GOT3 (cell line): ENCODE data around the gene APCDD1.

Source experiments
- DNase-seq: peaks from one replicate; lab custom pipeline; 2025; ENCODE audit warnings: mixed read lengths; lab: John Stamatoyannopoulos, UW

APCDD1 gene

DNA sequence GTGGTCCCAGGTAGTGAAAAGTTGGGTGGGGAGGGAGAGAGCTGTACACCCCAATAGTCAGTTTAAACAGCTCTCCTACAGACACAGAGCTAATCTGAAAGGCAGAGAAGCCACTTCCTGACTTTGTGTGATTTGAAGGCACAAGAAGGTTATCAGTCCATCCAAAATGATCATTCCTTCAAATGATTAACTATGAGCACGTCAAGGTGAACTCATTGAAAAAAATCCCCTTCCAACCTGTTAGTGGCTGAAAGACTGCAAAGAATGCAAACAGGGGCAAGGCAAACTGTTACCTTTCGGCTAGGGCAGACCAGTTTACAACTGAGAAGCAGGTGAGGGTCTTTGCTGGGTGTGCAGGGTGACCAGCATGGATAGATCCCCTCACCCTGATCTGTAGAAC, 22.8 kb upstream of the APCDD1 start:
- DNase-seq, result no peak

DNA sequence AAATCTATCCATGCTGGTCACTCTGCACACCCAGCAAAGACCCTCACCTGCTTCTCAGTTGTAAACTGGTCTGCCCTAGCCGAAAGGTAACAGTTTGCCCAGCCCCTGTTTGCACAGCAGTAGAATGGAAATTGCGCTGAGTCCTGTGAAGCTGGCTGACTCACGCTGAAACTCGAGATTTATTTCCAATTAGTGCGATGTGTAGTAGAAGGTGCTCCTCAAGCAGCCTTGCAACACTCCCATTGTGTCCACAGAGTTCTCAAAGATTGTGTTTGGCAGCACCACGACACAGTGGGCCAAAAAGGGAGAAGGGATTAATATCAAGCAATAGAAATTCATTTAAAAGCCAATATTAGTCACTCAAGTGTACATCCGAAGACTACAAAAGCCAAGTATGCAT, 21.7 kb upstream of the APCDD1 start:
- DNase-seq, result no peak

DNA sequence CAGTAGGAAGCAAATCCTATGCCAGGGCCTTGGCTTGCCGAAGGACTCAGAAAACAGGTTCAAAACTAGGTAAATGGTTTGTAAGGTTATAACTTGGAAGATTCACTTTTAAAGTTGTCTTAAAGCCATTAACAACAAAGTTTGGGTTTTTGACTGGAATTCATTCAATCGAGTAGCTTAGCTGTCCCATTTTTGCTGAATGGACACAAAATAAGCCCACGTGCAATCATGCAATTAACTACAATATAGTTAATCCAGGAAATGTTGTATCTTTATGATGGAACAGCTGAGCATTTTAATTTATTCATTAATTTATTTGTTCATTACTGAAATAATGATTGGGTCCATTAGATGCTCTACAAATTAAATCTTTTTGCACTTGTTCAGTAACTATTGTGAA, 18.3 kb upstream of the APCDD1 start:
- DNase-seq, result no peak

DNA sequence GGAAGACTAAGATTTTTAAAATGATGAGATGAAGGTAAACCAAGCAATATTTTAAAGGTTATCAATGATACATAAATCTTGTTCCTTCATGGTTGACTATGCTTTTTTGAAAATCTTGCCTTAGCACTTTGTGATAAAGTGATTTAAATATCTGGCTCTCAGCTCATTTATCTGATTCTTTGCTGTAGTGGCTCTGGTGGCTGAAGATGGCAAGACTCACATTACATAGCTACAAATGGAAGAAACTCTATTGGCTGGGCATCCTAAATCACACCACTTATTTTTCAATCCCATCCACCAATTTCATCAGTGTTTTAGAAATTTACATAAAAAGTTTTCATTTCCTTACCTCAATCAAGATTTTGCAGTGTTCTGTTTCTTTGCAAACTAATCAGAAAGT, 16.6 kb upstream of the APCDD1 start:
- DNase-seq, result no peak

DNA sequence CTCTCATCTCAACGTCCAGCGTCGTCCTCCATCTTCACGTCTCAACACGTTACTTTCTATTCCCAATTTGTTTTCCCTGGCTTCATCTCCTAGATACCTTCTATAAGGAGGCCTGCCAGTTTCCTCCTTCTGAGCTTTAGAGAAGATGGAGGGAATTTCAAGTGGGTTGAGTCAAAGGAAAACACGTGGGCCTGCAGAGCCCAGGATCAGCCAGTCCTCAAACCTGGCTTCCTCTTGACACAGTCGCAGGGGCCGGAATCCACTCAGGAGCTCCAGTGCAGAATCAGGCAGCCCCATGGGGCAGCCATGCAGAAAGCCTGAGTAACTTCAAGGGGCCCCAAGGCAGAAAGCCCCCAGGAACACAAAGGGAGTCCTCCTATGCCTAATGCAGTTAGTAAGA, 14.5 kb upstream of the APCDD1 start:
- DNase-seq, result no peak

DNA sequence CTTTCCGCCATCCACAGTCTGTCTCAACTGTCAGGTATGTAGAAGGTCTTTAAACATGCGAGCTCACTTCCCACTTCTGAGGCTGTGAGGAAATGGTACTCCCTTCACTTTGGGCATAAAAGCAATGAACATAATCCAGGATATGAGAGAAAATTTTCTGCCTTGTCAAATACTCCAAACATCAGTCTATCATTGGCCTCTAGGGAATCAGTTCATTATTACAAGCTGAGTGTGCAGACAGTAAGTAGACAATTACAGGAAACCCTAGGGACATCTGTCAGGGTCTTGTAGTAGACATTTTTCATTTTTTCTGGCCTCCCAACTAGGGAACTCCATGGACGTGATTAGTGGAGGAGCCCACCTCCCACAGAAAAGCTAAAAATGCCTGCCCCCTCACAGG, 13.6 kb upstream of the APCDD1 start:
- DNase-seq, result no peak

DNA sequence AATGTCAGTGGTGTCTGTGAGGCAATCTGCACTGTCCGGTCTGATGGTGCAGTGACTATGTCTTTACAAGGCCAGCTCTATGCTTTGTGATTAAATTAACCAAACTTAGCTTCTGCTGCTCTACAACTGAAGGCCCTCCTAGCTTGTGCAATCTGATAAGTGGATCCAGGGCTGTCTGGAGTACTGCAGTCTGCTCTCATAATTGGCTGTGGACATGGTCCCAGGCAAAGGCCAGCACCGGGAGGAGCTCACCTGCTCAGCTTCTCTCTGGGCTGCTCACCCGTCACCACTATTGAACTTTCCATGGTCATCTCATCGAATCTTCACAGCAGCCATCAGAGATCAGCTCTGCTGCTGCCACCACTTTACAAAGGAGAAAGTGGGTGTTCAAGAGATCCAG, 13.0 kb upstream of the APCDD1 start:
- DNase-seq, result no peak

DNA sequence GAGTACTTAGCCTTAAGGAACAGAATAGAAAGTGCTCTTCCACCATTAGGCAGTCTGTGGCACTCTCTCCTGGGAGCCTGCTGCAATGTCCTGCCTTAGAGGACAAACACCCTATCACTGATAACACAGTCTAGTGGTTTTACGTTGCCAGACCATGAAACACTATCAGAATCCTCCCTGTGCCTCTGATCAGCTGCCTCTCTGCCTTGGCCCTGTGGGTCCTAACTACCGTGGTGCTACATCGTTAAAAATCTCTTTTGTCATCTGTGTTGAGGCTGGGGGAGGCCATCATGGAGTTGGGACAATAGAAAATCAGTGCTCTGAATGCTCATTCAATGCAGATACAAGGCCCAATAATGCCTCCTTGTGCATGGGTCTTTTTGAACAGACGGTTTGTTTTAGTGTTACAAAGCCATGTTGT, 11.9 kb upstream of the APCDD1 start:
- DNase-seq, result no peak

DNA sequence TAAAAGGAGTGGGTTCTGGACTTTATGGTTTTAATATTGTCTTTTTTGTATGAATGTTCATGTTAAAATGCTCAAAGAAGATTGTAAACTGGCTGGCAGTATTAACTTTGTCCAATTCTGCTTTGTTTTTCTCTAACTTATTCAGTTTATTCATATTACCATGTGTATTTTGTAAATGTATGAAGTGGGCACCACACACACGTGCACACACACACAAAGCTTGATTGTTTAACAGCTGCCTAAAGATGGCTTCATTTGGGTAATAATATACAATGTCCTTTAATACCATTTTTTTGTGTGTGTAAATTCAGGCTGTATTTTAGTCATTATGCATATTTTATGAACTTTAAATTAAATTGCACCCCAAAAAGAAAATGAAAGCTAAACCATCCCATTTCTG, 11.4 kb upstream of the APCDD1 start:
- no peak for DNase-seq

DNA sequence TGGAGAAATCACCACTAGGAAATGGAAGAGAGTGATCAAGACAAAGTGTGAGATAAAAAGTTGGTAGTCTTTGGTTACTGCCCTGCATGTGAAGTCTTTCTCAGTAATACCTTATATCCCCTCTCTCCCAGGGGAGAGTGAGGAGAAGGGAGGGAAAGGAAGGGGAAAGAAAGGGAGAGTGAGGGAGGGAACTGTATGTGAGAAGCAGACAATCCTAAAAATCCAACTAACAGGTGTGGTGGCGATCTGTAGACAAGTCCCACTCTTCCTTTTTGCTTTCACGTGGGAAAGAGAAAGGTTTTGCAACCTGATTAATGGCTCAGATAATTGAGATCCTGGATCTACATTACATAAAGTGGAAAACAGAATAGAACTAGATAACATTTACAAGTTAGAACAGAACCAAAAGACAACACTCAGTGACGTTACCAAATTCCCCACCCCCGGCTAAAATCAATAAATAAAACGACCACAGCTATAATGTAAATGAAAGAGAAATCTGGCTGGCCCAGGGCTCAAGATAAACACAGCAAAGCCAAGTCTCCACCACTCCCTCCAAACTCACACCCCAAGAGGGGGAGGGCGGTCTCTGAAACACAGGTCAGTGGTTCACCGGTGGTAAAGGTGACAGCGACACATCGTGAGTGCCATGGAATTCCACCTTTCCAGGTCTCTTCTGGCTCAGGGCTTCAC, 10.0 kb upstream of the APCDD1 start:
- DNase-seq, result no peak

DNA sequence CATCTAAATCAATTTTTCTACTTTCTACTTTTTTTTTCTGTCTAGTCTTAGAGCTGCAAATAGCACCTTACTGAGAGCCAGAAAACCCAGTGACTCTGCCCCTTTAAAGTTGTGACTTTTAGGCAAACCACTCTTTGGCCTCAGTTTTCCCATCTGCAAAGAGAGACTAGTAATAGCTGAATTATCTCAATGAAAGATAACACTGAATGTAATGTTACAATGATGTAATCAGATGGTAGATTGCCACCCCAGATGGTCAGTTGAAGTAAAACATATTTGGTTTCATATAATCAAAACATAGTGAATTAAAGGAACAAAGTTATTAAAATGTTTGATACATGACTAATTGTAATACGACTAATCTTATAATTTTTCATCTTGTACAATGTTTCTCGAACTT, 5.0 kb upstream of the APCDD1 start:
- no peak for DNase-seq

DNA sequence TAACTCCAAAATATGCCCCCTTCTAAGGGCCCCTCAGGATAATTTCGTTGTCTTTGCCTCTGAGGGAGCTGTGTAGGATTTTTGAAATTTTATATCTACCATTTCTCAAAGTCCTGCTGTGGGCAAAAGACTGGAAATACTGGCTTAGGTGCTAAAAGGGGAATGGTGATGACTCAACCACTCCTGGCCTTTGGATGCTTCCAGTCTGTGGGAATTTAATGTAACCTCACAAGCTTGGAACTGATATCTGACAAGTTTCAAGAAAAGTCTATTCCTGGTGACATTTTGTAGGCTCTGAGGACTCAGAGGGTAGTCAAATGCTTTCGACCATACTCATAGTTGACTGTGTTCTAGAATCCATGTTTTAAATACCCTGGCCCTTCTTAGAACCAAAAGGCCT, 3.4 kb upstream of the APCDD1 start:
- DNase-seq, result no peak

DNA sequence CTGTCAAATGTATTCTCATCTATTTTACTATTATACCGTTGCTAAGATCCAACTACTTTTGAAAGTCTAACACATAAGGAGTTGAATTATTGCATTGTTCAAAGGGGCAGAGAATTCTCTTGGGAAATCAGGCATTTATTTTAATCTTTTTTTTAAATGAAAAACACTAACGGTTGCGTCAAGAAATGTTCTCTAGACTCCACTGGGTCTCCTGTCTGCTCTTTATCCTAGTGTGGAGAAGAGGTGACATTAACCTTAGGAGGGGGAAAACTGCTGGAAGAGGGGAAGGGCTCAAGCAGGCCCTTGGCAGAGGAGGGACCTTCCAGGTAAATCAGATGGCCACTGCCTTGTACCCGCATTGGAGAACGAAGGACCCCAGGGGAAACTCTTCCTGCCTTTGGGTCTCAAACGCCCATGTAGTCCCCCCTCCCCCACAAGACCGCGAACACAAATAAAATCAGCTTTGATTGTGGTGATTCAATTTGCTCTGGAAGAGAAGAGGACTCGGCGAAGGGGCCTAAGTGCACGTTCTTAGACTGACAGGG, 1.1 kb upstream of the APCDD1 start:
- DNase-seq, result no peak

DNA sequence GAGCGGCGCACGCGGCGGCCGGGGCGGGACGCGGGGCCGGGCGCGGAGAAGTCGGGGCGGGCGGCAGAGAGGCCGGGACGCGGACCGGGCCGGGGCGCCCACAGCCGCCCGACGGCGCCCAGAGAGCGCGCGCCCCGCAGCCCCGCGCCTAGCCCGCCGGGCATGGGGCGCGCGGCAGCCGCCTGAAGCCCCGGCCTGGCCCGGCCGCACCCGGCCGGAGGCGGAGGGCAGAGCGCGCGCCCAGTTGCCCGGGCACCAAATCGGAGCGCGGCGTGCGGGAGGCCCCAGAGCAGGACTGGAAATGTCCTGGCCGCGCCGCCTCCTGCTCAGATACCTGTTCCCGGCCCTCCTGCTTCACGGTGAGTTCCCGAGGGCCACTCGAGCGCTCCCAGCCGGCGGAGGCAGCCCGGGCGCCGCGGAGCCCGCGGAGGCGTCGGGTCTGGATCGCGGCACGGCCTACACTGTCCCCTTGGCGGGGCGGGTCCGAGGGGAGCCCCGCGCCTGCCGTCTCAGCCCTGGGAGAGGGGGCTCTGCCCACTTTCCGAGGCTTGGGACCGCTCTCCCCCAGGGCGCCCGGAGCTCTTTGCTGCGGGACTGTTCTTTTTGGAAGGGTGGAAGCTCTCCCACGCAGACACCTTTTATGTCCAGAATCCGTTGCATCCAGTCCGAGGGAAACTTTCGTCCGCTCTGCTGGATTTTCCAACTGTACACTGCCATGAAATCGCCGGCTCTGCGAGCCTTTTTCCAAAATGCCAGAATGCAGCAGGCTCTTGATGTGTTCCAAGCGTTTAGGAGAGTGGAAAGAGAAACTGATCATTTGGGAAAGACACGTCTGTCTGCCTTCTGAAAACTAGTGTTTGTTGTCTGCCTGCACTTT, 484 bp downstream of the APCDD1 start:
- no peak for DNase-seq

DNA sequence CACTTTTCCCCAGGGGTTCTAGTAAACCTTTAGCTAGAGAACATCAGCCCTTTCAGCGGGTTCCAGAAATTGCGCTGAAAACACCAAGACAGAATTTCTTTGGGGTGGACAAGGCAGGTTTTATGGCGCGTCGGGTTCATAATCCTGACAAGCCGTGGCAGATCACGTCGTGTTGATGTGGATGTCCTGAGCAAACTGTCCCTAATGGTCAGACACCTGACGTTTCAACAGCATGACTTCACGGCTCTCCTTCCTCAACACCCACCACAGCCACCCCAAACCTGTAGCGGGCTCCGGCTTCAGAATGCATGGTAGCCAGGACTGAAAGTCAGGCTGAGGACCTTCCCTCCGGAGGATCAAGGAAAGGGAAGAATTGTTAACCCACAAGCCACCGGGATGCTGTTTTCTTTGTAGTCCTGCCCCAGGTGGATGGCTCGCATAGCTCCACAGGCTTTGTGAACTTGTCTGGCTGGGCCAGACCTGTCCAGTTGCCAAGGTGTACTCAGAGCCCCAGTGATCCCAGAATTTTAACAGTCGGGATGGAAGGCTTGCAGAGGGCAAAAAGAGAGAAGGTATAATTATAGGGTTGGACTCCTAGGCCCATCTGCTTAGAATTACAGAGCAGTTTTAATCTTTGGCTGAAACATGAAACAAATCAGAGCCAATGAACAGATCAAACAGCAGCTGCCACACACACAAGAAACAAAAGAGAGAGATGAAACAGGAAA, 1.5 kb downstream of the APCDD1 start:
- no peak for DNase-seq

DNA sequence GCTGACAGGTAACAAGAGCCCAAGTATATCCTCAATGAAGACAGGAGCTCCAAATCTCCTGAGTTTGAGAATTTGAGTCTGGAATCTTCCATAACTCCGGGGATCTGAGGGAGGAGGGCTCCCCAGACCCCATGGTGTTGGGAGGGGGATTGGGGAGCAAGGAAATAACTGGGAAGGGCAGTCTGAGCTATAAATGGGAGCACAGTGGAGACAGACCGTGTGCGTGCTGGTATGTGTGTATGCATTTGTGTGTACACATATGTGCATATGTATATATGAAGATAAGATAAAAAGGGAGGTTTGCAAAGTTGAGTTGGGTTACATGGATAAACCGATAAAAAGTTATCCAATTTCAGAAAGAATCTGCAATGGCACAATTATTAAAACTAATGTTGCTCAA, 2.3 kb downstream of the APCDD1 start:
- no peak for DNase-seq

DNA sequence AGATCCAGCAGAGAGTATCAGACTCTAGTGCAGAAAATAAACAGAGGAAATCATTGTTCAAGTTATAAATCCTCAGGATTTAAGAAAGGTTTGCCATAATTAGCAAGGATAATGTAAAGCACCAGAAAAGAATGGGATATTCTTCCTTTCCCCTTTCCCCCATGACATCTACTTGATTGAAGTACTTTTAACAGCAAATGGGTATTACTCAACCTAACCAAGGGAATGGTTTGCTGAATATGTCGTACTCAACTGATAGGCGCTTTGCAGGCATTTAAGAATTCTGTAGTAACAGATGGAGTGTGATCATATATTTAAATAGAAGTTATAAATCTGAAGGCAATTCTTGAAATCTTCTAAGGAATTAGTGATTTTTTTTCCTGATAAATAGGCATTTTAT, 2.7 kb downstream of the APCDD1 start:
- DNase-seq, result no peak

DNA sequence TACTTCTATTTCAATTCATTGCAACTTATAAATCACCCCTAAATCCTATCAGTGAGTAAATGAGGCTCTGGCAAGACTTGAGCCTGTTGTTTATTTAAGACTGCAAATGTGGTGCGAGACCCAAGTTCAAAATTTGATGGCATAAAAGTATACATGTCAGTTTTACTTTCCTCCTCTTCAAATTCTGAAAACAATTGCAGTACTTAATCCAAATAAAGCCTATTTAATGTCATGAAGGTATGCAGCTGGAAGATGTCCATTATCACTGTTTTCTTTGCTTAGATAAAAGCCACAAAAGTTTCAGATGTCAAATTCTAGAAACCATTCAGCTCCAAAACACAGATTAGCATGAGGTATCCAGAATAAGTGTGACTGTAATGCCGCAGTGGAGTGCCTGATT, 3.3 kb downstream of the APCDD1 start:
- DNase-seq, result no peak

DNA sequence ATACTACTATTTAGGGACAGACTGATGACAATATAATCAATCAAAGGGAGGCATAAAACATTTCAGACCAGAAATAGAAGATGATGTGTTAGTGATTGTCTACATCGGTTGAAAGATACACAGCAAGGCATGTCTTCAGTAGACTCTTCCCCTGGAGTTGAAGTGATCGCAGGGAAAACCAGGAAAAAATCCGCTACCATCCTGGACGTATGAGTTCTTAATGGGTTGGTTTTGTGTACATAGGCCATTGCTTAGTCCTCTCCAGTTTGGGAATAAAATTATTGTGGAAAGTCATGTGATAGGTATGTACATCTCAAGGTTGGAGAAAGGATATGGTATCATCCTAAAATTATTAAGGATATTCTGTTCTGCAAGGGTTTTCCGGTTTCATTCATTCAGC, 4.3 kb downstream of the APCDD1 start:
- no peak for DNase-seq

DNA sequence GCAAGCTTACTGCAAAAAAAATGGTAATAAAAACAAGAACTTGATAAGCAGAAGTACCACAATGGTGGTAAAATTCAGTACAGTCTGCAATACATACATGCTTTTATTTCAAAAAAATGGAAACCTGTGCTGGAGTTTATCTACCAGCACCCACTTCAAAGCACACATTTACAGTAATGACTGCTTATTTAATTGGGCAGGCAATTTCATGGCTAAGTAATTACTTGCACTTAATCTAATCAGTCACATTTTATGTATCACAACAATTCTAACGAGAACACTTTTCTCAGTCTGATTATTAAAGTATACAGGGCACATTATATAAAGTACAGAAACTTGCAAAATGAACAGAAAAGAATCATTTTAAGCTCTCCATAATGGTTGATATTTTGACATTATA, 5.2 kb downstream of the APCDD1 start:
- no peak for DNase-seq

DNA sequence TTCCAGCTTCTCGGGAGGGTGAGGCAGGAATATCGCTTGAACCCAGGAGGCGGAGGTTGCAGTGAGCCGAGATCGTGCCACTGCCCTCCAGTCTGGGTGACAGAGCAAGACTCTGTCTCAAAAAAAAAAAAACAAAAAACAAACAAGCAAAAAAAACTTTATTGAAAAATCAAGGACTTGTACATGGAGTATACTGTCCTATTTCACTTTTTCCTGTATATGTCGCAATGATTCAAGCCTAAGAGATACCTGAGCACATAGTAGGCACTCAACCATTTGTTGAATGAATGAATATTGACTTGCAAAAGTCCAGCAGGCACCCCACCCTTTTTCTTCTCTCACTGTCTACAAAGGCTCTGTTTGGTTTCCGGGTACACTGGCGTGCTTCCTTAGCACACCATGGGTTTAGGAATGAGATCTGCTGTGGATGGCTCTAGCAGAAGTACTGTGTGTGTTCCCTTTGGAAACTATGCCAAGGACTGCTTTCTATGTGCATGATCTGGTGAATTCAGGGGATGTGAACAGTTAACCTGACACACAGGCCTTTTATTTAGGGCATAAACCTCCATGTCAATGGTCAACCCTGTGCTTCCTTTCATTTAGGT, 6.1 kb downstream of the APCDD1 start:
- no peak for DNase-seq

DNA sequence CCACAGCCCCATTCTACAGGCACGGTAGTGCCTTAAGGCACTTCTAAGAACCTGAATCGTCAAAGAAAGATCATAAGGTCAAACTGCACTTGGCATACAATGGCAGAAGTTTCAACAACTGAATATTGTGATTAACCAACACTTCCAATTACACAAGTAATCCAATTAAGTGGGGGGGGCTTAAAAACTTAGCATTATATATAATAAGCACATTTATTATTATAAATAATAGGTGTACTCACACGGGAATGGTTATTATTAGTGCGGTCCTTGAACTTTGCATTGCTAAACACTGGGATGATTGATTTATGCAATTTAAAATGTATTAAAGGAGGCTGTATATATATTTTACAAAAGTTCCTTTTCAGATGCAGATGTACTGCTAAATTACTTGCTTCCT, 7.6 kb downstream of the APCDD1 start:
- DNase-seq, result no peak
